Measurements from ENCODE around the gene KLF14.

- peak; percentile 36 to 77 (median 66) for TF ChIP-seq CTCF (IDR thresholded peaks at IDR 0.05)
- TF ChIP-seq POLR2A (IDR thresholded peaks at IDR 0.05): no peak
These were observed 24.5 kb upstream of the KLF14 start for GRCh38 chr7:130758429-130759056.

Measured in heart left ventricle (tissue), 13 donors.